GM18870 (cell line): Measurements from ENCODE around the gene ABHD13.

Source experiments
- ATAC-seq: cut with Tn5 transposase; IDR thresholded peaks from one replicate; pipeline ENCODE4 v1.9.1; 2021; ENCODE audit warnings: moderate library complexity; ENCODE audit not compliant: unreplicated experiment

The ABHD13 gene

GRCh38 chr13:108281901-108282300, 63.7 kb downstream of the ABHD13 start:
- no peak for ATAC-seq

DNA sequence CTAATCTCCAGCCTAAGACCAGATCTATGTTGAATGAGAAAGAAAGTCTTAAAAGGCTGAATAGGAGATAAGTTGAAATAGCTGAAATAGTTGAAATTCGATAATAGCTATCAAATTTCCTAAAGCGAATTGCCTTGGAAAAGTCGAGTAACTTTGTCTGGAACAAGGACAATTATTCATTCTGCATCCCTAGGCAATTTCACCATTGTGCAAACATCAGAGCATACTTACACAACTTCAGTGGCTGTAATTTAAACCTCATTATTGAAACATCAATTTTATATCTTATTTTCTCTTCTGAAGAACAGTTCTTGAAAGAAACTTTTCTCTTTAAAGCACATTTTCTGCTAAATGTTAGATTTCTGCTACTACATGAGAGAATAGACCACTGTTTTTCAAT, 64.9 kb downstream of the ABHD13 start:
- no peak for ATAC-seq
